ENCODE measurements around the gene BRINP2. TPM values are rescaled to one million over a fixed set of nuclear protein-coding genes. Genes with fewer than 3 reads are reported as not detected.

The BRINP2 gene, protein sequence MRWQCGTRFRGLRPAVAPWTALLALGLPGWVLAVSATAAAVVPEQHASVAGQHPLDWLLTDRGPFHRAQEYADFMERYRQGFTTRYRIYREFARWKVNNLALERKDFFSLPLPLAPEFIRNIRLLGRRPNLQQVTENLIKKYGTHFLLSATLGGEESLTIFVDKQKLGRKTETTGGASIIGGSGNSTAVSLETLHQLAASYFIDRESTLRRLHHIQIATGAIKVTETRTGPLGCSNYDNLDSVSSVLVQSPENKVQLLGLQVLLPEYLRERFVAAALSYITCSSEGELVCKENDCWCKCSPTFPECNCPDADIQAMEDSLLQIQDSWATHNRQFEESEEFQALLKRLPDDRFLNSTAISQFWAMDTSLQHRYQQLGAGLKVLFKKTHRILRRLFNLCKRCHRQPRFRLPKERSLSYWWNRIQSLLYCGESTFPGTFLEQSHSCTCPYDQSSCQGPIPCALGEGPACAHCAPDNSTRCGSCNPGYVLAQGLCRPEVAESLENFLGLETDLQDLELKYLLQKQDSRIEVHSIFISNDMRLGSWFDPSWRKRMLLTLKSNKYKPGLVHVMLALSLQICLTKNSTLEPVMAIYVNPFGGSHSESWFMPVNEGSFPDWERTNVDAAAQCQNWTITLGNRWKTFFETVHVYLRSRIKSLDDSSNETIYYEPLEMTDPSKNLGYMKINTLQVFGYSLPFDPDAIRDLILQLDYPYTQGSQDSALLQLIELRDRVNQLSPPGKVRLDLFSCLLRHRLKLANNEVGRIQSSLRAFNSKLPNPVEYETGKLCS
- total RNA-seq = 0.27 TPM in 1 of 2 replicates, not detected in the other

DNA sequence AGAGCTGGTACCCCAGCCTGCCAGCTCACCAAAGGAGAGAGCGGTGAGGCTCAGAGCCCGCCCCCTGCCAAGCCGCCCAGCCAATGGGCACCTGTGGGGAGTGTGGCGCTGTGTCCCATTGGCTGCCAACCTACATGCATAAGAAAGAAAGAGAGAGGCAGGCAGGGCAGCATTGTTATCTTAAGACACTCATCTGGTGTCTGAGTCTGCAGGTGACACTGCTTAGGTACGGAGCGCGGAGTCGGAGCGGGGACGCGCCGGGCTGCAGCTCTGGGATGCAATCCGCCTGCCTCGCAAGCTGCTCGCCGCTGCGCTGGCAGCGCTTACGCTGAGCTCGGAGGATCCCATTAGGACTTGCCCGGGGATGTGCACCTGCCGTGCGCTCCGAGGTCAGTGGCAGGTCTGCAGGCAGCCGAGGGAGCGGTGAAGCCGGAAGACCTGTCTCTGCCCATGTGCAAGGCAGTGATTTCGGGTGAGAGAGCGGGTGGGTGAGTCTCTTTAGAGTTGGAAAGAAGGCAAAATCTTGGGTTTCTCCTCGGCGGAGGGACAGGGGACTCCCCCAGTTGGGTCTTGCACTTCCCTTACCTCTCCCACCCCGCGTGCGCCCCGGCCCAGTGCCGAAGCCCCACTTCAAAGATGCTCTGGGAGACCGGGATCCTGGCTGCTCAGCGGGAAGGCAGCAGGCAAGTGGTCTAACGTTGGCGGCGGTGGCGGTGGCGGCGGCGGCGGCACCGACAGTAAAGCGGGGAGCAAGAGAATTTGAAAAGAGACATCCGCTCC, at the start of gene BRINP2:
Gene BRINP2 (plus strand): TSS at position 203 of the 780 bp plus-strand sequence. CDS start 58,919 bp downstream, outside the sequence.
- intact Hi-C loops (cut with micrococcal nuclease) = no loop called here

DNA sequence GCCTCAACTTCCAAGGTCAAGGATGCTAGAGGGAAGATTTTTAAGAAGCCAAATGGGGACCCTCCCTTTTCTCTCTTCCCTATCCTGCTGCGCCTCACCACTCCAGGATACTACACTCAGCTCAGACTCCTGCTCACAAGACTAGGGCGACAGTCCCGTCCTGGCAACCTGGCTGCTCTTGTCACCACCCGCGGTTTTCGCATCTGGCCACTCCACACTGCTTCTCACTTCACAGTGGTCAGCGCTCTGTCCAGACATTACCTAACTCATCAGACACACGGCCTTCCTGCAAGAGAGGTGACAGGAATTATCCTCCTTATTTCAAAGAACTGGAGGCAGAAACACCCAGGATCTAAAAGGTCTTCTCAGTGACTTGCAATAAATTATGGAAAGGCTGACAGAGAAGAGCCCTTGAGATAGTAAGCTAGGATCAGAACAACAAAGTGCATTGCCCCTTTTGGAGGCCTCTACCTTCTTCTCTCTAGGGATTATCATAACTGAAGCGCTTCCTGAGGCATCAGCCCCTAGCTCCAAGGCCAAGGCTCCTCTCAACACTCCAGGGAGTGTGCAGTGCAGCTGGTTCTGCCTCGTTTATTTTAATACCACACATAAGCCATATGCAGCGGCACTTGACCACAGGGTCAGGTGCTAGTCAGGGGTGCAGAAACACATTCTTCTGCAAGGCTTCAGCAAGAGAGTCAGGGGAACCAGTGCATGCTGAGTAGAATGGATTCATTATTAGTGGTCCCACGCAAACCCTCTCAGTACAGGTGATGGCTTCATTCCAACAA, 48.1 kb upstream of the BRINP2 start:
- intact Hi-C loops (cut with micrococcal nuclease) = no loop called here

DNA sequence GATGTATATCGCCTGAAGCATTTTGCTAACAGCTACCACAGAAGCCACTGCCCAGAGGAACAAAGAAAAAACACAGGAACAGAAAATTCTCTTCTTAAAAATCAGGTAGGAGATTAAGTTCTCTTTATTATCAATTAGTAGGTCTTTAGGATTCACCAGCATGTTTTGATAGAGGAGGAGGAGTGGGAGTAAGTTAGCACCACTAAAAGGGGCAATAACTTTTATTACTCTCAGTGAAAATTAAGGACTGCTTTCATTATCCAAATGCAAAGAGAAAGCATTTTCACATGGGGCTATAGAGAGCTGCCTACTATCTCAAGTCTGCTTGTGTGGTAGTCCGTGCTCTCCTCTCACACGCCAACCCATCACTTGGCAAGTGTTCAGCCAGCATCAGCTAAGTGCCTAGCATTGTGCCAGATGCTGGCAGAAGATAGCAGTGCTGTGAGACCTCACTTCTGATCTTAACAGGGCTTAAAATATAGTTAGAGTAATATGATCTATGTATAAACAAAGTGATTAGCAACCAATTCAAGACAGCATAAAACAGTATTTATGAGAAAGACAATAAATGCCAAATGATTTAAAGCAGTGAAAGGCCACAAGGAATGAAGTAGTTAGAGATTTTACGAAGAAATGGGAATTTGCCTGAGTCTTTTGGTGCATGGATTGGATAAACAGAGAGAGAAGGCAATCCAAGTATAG, 46.0 kb upstream of the BRINP2 start:
- intact Hi-C loops (cut with micrococcal nuclease) = no loop called here

GRCh38 chr1:177126267-177126666, 44.5 kb upstream of the BRINP2 start:
- intact Hi-C loops (cut with micrococcal nuclease) = no loop called here

DNA sequence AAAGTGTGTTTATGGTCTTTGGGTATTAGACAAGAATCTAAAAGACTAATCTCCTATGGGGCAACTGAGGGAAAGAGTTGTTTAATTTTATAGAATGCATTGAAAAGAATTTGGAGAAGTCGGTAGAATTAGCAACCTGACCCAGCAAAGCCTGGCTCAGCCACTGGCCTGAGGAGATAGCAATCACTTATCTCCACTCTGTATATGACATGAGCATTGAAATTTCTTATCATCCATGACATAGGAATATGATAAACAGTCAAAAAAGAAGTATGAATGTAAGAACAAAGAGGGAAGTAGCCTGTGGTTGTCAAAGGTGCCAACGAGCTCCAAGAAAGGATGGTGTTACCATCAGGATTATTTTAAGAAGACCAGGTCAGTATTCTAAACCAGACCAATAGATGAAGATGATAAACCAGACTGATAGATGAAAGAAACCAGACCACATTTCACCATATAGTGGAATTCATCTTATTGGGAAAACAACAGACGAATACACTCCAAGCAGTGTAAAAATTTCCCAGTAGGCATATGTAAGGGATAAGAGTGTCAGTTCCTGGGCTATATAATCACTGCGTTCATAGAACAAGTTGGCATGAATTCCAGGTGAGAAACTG, 42.0 kb upstream of the BRINP2 start:
- intact Hi-C loops (cut with micrococcal nuclease) = no loop called here

- intact Hi-C loops (cut with micrococcal nuclease) = no loop called here
Observed at GRCh38 chr1:177130451-177130945, 40.3 kb upstream of the BRINP2 start.

DNA sequence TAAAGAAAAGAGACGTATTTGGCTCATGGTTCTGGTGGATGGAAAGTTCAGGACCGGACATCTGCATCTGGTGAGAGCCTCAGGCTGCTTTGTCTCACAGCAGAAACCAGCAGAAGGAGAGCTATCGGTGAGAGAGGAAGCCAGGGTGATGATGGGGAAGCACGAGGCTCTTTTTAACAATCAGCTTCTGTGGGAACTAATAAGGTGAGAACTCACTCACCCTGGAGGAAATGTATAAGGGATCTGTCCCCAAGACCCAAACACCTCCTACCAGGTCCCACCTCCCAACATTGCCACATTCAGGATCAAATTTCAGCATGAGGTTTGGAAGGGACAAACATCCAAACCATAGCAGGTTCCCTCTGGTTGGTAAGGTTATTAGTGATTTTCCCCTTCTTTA, 39.0 kb upstream of the BRINP2 start:
- intact Hi-C loops (cut with micrococcal nuclease) = no loop called here

DNA sequence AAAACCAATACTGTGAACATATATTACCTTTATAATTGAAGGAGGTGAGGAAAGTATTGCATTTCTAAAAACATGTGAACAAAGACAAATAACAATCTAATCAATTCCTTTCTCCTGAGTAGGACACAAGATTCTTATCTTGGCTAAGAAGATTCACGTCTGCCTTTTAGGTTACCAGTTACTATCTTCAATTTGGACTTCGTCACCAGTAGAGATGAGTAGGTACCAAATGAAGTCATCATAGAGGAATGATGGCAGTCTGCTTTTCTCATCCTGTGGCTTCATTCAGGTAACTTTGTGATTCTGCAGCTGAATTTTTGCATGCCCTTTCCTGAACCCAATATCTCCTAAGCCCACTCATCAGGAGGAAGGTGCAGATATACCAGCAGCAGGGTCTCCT, 38.6 kb upstream of the BRINP2 start:
- intact Hi-C loops (cut with micrococcal nuclease) = no loop called here

GRCh38 chr1:177133977-177134538, 36.7 kb upstream of the BRINP2 start:
- intact Hi-C loops (cut with micrococcal nuclease) = no loop called here

DNA sequence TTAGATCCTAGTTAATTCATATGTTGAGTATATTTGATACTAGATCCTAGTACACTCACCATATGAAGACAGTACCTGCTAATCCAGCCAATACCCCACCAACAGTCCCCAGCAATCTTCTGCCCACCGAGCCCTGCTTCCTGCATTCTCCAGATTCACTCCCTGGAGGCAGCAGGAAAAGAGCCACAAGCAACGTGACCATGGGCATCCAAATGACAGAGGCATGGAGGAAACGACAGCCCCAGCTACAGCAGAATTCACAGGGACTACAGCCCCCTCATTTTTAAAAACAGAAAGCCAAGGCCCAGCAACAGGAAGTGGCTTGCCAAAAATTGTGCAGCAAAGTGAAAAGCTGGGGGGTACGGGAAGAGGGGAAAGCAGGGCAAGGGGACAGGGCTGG, 35.5 kb upstream of the BRINP2 start:
- intact Hi-C loops (cut with micrococcal nuclease) = no loop called here

DNA sequence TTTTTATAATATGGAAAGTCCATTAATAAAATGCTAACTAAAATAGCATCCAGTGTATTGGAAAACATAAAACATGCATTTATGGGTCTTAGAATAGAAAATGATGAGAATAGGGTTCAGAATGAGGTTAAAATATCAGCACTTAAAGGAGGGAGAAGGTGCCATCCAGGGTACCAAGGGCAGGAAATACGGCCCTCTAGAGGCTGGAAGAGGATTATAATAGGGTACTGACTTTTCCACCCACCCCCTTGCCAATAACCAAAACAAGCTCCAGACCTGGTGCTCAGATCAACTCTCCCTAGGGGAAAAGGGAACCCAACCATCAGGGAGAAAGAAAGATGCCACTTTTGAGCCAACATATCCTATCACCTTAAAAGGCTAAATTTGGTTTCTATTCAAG, 32.9 kb upstream of the BRINP2 start:
- intact Hi-C loops (cut with micrococcal nuclease) = no loop called here

GRCh38 chr1:177138347-177138746, 32.4 kb upstream of the BRINP2 start:
- intact Hi-C loops (cut with micrococcal nuclease) = no loop called here

DNA sequence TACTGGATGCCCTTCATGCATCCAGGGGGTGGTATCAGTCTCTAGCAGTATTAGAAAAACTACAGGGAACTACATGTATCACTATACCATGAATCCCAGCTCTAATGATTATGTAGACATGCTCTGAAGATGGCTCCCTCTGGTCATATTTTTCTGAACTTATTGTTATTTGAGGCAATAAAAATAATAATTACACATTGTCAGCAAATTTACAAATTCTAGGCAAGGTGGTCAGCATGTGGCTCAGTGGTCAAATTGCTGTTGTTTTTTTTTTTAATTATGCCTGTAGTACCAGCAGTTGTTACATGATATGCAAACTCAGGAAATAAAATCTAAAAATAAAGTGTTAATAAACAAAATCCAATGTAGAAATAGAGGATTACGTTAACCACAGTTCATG, 28.7 kb upstream of the BRINP2 start:
- intact Hi-C loops (cut with micrococcal nuclease) = no loop called here

GRCh38 chr1:177142791-177143271, 27.9 kb upstream of the BRINP2 start:
- intact Hi-C loops (cut with micrococcal nuclease) = no loop called here

DNA sequence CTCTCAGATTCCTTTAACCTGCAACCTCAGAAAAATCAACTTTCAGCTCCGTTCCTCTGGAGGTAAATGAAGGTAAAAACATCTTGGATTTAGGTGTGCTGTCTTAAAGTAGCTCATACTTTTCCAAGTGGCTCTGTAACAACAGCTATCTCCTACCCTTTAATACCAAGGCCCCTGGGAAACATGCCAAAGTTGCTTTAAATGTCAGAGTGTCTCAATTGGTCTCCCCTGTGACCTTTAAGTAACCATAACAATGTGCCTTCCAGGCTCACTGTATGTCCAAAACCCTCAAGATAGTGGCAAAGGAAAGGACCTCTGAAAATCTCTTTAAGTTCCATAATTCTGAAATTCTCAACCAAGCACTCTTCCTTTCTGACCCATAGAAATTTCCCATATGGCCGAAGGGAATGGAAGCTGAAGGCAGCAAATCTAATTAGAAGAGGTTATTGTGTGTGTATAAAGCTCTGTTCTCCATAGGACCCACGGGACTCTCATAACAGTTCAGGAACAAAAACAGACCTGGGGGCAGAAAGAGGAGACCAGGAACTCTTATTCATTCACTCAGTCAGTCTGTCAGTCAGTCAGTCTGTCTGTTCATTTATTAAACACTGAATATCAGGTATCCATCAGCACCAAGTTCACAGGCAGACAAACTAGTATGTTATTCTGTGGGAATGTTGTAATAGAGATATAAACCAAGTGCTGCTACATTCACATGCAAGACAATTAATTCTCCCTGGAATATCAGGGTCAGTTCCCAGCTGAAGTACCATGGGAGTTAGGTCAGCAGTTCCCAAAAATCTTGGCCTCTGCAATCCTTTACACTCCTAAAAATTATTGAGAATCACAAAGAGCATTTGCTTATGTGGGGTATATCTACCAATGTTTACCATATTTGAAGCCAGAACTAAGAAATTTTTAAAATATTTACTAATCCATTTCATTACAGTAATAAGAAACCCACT, 25.4 kb upstream of the BRINP2 start:
- intact Hi-C loops (cut with micrococcal nuclease) = no loop called here

GRCh38 chr1:177146499-177146898, 24.3 kb upstream of the BRINP2 start:
- intact Hi-C loops (cut with micrococcal nuclease) = no loop called here

- intact Hi-C loops (cut with micrococcal nuclease) = no loop called here
Observed at GRCh38 chr1:177162243-177162642, 8.5 kb upstream of the BRINP2 start.

GRCh38 chr1:177163844-177164379, 6.8 kb upstream of the BRINP2 start:
- intact Hi-C loops (cut with micrococcal nuclease) = no loop called here
